Skeletal muscle tissue (tissue), 4 donors: ENCODE data around the gene PCDHGC3. TPM values are rescaled to one million over a fixed set of nuclear protein-coding genes. Genes with fewer than 3 reads are reported as not detected.

ENCODE experiments used
- H3K27ac ChIP-seq: one replicate; pipeline ENCODE4 v1.7.0; 2013; ENCODE audit warnings: mild to moderate bottlenecking, low read depth, low read length, inconsistent platforms
- H3K27me3 ChIP-seq, 3 donors: one replicate each; pipeline ENCODE4 v1.7.0; 2013; ENCODE audit warnings: low read length in 3 of 3; ENCODE audit not compliant: control insufficient read depth in 3 of 3, insufficient read depth in 3 of 3
- H3K36me3 ChIP-seq, 3 donors: one replicate each; pipeline ENCODE4 v1.7.0; 2013; ENCODE audit warnings: low read length in 3 of 3; ENCODE audit not compliant: control insufficient read depth in 3 of 3, insufficient read depth in 3 of 3
- H3K4me1 ChIP-seq, 3 donors: one replicate each; pipeline ENCODE4 v1.7.0; 2013; ENCODE audit warnings: low read length in 3 of 3, mild to moderate bottlenecking in 3 of 3; ENCODE audit not compliant: control insufficient read depth in 3 of 3, insufficient read depth in 3 of 3
- H3K4me3 ChIP-seq, 3 donors: one replicate each; pipeline ENCODE4 v1.7.0; 2013; ENCODE audit warnings: low read length in 3 of 3
- H3K9ac ChIP-seq, 3 donors: one replicate each; pipeline ENCODE4 v1.7.0; 2013; ENCODE audit warnings: low read length in 3 of 3, mild to moderate bottlenecking in 3 of 3, moderate library complexity in 2 of 3, low read depth in 1 of 3
- H3K9me3 ChIP-seq, 3 donors: one replicate each; pipeline ENCODE4 v1.7.0; 2013; ENCODE audit warnings: low read length in 3 of 3; ENCODE audit not compliant: control insufficient read depth in 3 of 3
- total RNA-seq: library from RNA; depleted of rRNA; stranded (reverse); fragments of >200 nt; gene quantifications from one replicate; pipeline ENCODE4 v1.2.3, GENCODE V29; 2014
- donor health status: Osteomylitis.

PCDHGC3 gene
- total RNA-seq, 1 donor from 2014 or later, result 38.1 TPM

- peaks cover 0 to 5% (median 0%) of the 10 kb centered on the region in 3 donors for H3K36me3 ChIP-seq
- H3K4me3 ChIP-seq, result no peak overlapping the region
- no peaks in the 10 kb centered on the region for H3K27me3 ChIP-seq
- H3K4me1 ChIP-seq, result no peaks in the 10 kb centered on the region
- no peak overlapping the region for H3K27ac ChIP-seq
- peaks cover 3 to 10% (median 3%) of the 10 kb centered on the region in 3 donors for H3K9me3 ChIP-seq
- H3K9ac ChIP-seq, result no peak overlapping the region
Observed at GRCh38 chr5:141440341-141440740, 35.4 kb upstream of the PCDHGC3 start.

- Histone ChIP-seq H3K9ac (no peak overlapping the region), H3K36me3 (peaks cover 0 to 5% (median 0%) of the 10 kb centered on the region in 3 donors)
Observed at GRCh38 chr5:141441571-141442170, 34.1 kb upstream of the PCDHGC3 start.

GRCh38 chr5:141465351-141465750, 10.4 kb upstream of the PCDHGC3 start:
- Histone ChIP-seq H3K9ac (no peak overlapping the region), H3K27me3 (no peaks in the 10 kb centered on the region), H3K4me1 (no peaks in the 10 kb centered on the region), H3K4me3 (no peak overlapping the region), H3K9me3 (no peaks in the 10 kb centered on the region), H3K27ac (no peak overlapping the region), H3K36me3 (no peaks in the 10 kb centered on the region)

More at GRCh38 chr5:141441571-141442170, 34.1 kb upstream of the PCDHGC3 start:
- Histone ChIP-seq H3K27me3 (no peaks in the 10 kb centered on the region), H3K4me3 (peak overlapping the region in 1 of 3 donors; percentile 1), H3K27ac (no peak overlapping the region), H3K9me3 (peaks cover 3 to 10% (median 3%) of the 10 kb centered on the region in 3 donors), H3K4me1 (no peaks in the 10 kb centered on the region)

- Histone ChIP-seq H3K4me3 (peak overlapping the region; percentile 91 to 96 (median 96)), H3K4me1 (peaks cover 40 to 46% (median 45%) of the 10 kb centered on the region in 3 donors), H3K9ac (peak overlapping the region; percentile 84 to 94 (median 92)), H3K9me3 (no peaks in the 10 kb centered on the region), H3K27ac (peak overlapping the region; percentile 89), H3K36me3 (no peaks in the 10 kb centered on the region), H3K27me3 (no peaks in the 10 kb centered on the region)
Observed at GRCh38 chr5:141476132-141476911, 556 bp downstream of the PCDHGC3 start.

- peak overlapping the region; percentile 89 for H3K27ac ChIP-seq
- H3K4me1 ChIP-seq, result peaks cover 41 to 46% (median 45%) of the 10 kb centered on the region in 3 donors
- H3K36me3 ChIP-seq, result no peaks in the 10 kb centered on the region
- no peaks in the 10 kb centered on the region for H3K27me3 ChIP-seq
- H3K9ac ChIP-seq, result peak overlapping the region; percentile 84 to 94 (median 92)
- H3K9me3 ChIP-seq, result no peaks in the 10 kb centered on the region
- peak overlapping the region; percentile 91 to 96 (median 96) for H3K4me3 ChIP-seq
Observed at GRCh38 chr5:141477044-141477575, 1.3 kb downstream of the PCDHGC3 start.

- H3K4me1 ChIP-seq, result peaks cover 41 to 46% (median 45%) of the 10 kb centered on the region in 3 donors
- H3K27ac ChIP-seq, result no peak overlapping the region
Observed at GRCh38 chr5:141477815-141478214, 2.0 kb downstream of the PCDHGC3 start.

GRCh38 chr5:141478321-141478945, 2.7 kb downstream of the PCDHGC3 start:
- Histone ChIP-seq H3K27me3 (no peaks in the 10 kb centered on the region), H3K9ac (peak overlapping the region in 2 of 3 donors; percentile 57 to 84), H3K4me3 (peak overlapping the region; percentile 46 to 96 (median 91)), H3K36me3 (no peaks in the 10 kb centered on the region), H3K9me3 (no peaks in the 10 kb centered on the region), H3K27ac (no peak overlapping the region), H3K4me1 (peaks cover 41 to 49% (median 46%) of the 10 kb centered on the region in 3 donors)

More at GRCh38 chr5:141477815-141478214, 2.0 kb downstream of the PCDHGC3 start:
- Histone ChIP-seq H3K4me3 (peak overlapping the region; percentile 91 to 96 (median 96)), H3K27me3 (no peaks in the 10 kb centered on the region), H3K9ac (peak overlapping the region; percentile 34 to 84 (median 57)), H3K9me3 (no peaks in the 10 kb centered on the region), H3K36me3 (no peaks in the 10 kb centered on the region)

GRCh38 chr5:141479776-141480175, 4.0 kb downstream of the PCDHGC3 start:
- Histone ChIP-seq H3K4me3 (peak overlapping the region in 2 of 3 donors; percentile 27 to 61), H3K9me3 (no peaks in the 10 kb centered on the region), H3K9ac (no peak overlapping the region), H3K4me1 (peaks cover 53 to 58% (median 55%) of the 10 kb centered on the region in 3 donors), H3K36me3 (no peaks in the 10 kb centered on the region), H3K27ac (no peak overlapping the region), H3K27me3 (no peaks in the 10 kb centered on the region)

GRCh38 chr5:141483902-141484301, 8.1 kb downstream of the PCDHGC3 start:
- H3K4me3 ChIP-seq, result peak overlapping the region in 1 of 3 donors; percentile 10
- peaks cover 42 to 48% (median 46%) of the 10 kb centered on the region in 3 donors for H3K4me1 ChIP-seq
- H3K9me3 ChIP-seq, result no peaks in the 10 kb centered on the region
- peaks cover 3 to 9% (median 6%) of the 10 kb centered on the region in 3 donors for H3K36me3 ChIP-seq
- H3K27ac ChIP-seq, result no peak overlapping the region
- peak overlapping the region in 1 of 3 donors; percentile 25 for H3K9ac ChIP-seq
- peaks cover 0 to 4% (median 0%) of the 10 kb centered on the region in 3 donors for H3K27me3 ChIP-seq
